HCT116 (cell line): ENCODE data around the gene CARD10.

Experiments used
- CEBPB ChIP-seq: IDR thresholded peaks from 2 replicates; pipeline ENCODE4 v1.6.1; 2012; ENCODE audit warnings: low read depth
- EZH2 ChIP-seq: fragments of 200-600 bp; sonication (generic); IDR thresholded peaks from 2 replicates; pipeline ENCODE4 v1.6.1; 2017; ENCODE audit warnings: antibody characterized with exemption, mixed run types
- POLR2AphosphoS5 ChIP-seq: IDR thresholded peaks from 2 replicates; pipeline ENCODE4 v1.6.1; 2011; ENCODE audit warnings: mild to moderate bottlenecking, low read depth, low read length, moderate library complexity
- TCF7L2 ChIP-seq: IDR thresholded peaks from 2 replicates; pipeline ENCODE4 v1.7.0; 2011; ENCODE audit warnings: borderline replicate concordance, inconsistent platforms; ENCODE audit not compliant: insufficient read depth, insufficient read length; ENCODE audit errors: extremely low read depth
- YY1 ChIP-seq: IDR thresholded peaks from 2 replicates; pipeline ENCODE4 v1.6.1; 2011; ENCODE audit warnings: low read length, low read depth, moderate library complexity, mild to moderate bottlenecking; ENCODE audit not compliant: insufficient replicate concordance; ENCODE audit errors: extremely low read depth
- ZFX ChIP-seq: fragments of 450-650 bp; IDR thresholded peaks from 2 replicates; pipeline ENCODE4 v1.6.1; 2017
- TF ChIP-seq, protein P1 (sequence below), 3 experiments: fragments of 200-600 bp in 1 of 3; sonication (generic) in 1 of 3; IDR thresholded peaks in 2 of 3; conservative IDR thresholded peaks in 1 of 3; 2 replicates each; pipeline ENCODE4 v1.5.1; 2012 to 2017; ENCODE audit warnings: low read depth in 2 of 3, low read length in 2 of 3, antibody characterized with exemption in 1 of 3, borderline replicate concordance in 1 of 3, control low read depth in 1 of 3, mild to moderate bottlenecking in 1 of 3, mixed read lengths in 1 of 3, mixed run types in 1 of 3, moderate library complexity in 1 of 3; ENCODE audit not compliant: insufficient read depth in 1 of 3
- TF ChIP-seq, protein P2 (sequence below): IDR thresholded peaks from 2 replicates; pipeline ENCODE4 v1.6.1; 2011; ENCODE audit warnings: mild to moderate bottlenecking, low read length, moderate library complexity; ENCODE audit not compliant: insufficient replicate concordance; ENCODE audit errors: extremely low read depth
- TF ChIP-seq, protein P3 (sequence below): IDR thresholded peaks from 2 replicates; pipeline ENCODE4 v1.6.1; 2012; ENCODE audit warnings: low read depth

DNA sequence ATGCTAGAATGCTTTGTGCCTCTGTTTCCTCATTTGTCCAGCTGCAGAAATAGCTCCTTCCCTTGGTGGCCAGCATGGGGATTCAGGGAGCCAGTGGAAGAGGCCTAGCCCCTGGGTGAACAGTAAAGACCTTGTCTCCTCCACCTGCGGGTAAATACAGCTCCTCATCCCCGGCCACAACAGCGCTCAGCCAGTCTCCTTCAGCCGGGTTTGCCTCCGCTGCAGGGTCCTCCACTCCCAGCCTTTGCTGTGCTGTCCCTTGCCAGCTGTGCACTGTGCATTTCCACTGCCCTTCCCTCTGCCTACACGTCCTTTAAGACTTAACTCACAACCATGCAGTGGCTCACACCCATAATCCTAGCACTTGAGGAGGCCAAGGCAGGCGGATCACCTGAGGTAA, 39.6 kb upstream of the CARD10 start:
- TF ChIP-seq ZFX (no peak), EZH2 (no peak), POLR2AphosphoS5 (no peak), YY1 (no peak), CEBPB (no peak), TCF7L2 (no peak)
- TF ChIP-seq, protein P1, sequence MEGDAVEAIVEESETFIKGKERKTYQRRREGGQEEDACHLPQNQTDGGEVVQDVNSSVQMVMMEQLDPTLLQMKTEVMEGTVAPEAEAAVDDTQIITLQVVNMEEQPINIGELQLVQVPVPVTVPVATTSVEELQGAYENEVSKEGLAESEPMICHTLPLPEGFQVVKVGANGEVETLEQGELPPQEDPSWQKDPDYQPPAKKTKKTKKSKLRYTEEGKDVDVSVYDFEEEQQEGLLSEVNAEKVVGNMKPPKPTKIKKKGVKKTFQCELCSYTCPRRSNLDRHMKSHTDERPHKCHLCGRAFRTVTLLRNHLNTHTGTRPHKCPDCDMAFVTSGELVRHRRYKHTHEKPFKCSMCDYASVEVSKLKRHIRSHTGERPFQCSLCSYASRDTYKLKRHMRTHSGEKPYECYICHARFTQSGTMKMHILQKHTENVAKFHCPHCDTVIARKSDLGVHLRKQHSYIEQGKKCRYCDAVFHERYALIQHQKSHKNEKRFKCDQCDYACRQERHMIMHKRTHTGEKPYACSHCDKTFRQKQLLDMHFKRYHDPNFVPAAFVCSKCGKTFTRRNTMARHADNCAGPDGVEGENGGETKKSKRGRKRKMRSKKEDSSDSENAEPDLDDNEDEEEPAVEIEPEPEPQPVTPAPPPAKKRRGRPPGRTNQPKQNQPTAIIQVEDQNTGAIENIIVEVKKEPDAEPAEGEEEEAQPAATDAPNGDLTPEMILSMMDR (IDR thresholded peaks at IDR 0.05 in 2 of 3, conservative IDR thresholded peaks at IDR 0.05 in 1 of 3; ENCODE audit: borderline replicate concordance in 1 of 3, insufficient read depth in 1 of 3, low read depth in 2 of 3, low read length in 2 of 3) = no peak
- TF ChIP-seq, protein P2, sequence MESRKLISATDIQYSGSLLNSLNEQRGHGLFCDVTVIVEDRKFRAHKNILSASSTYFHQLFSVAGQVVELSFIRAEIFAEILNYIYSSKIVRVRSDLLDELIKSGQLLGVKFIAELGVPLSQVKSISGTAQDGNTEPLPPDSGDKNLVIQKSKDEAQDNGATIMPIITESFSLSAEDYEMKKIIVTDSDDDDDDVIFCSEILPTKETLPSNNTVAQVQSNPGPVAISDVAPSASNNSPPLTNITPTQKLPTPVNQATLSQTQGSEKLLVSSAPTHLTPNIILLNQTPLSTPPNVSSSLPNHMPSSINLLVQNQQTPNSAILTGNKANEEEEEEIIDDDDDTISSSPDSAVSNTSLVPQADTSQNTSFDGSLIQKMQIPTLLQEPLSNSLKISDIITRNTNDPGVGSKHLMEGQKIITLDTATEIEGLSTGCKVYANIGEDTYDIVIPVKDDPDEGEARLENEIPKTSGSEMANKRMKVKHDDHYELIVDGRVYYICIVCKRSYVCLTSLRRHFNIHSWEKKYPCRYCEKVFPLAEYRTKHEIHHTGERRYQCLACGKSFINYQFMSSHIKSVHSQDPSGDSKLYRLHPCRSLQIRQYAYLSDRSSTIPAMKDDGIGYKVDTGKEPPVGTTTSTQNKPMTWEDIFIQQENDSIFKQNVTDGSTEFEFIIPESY = no peak
- TF ChIP-seq, protein P3, sequence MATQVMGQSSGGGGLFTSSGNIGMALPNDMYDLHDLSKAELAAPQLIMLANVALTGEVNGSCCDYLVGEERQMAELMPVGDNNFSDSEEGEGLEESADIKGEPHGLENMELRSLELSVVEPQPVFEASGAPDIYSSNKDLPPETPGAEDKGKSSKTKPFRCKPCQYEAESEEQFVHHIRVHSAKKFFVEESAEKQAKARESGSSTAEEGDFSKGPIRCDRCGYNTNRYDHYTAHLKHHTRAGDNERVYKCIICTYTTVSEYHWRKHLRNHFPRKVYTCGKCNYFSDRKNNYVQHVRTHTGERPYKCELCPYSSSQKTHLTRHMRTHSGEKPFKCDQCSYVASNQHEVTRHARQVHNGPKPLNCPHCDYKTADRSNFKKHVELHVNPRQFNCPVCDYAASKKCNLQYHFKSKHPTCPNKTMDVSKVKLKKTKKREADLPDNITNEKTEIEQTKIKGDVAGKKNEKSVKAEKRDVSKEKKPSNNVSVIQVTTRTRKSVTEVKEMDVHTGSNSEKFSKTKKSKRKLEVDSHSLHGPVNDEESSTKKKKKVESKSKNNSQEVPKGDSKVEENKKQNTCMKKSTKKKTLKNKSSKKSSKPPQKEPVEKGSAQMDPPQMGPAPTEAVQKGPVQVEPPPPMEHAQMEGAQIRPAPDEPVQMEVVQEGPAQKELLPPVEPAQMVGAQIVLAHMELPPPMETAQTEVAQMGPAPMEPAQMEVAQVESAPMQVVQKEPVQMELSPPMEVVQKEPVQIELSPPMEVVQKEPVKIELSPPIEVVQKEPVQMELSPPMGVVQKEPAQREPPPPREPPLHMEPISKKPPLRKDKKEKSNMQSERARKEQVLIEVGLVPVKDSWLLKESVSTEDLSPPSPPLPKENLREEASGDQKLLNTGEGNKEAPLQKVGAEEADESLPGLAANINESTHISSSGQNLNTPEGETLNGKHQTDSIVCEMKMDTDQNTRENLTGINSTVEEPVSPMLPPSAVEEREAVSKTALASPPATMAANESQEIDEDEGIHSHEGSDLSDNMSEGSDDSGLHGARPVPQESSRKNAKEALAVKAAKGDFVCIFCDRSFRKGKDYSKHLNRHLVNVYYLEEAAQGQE = no peak
